DND-41 (cell line): Measurements from ENCODE around the gene OSBPL10.

Source experiments
- ATAC-seq: fragments of 200-7000 bp; cut with Tn5 transposase; 3 replicates; pipeline ENCODE4 v1.9.1; 2021; ENCODE audit warnings: low read depth; ENCODE audit not compliant: insufficient read depth
- DNase-seq: peaks from one replicate; pipeline ENCODE4 v3.0.0-alpha.2; 2020
- H2AFZ ChIP-seq: 2 replicates; pipeline ENCODE4 v1.6.0; 2012; ENCODE audit warnings: low read depth, low read length
- H3K27ac ChIP-seq: 2 replicates; pipeline ENCODE4 v1.5.1; 2012; ENCODE audit warnings: low read length, inconsistent platforms
- H3K27me3 ChIP-seq: fragments of 200-600 bp; sonication (generic); 2 replicates; pipeline ENCODE4 v1.6.0; 2012; ENCODE audit warnings: low read length, mild to moderate bottlenecking, inconsistent platforms; ENCODE audit not compliant: insufficient read depth, poor library complexity
- H3K36me3 ChIP-seq: 2 replicates; pipeline ENCODE4 v1.5.1; 2012; ENCODE audit warnings: low read length, inconsistent platforms; ENCODE audit not compliant: insufficient read depth
- H3K4me1 ChIP-seq: 2 replicates; pipeline ENCODE4 v1.5.1; 2012; ENCODE audit warnings: mild to moderate bottlenecking, low read length; ENCODE audit not compliant: insufficient read depth
- H3K4me2 ChIP-seq: 2 replicates; pipeline ENCODE4 v1.6.0; 2012; ENCODE audit warnings: mild to moderate bottlenecking, moderate library complexity, low read length, inconsistent platforms; ENCODE audit not compliant: insufficient read depth
- H3K4me3 ChIP-seq, 2 experiments: fragments of 200-600 bp in 1 of 2; shearing (Covaris generic) in 1 of 2; 2 replicates each; pipeline ENCODE4 v1.5.1; 2012 to 2016; ENCODE audit warnings: inconsistent platforms in 2 of 2, low read length in 2 of 2, mild to moderate bottlenecking in 2 of 2, low read depth in 1 of 2, moderate library complexity in 1 of 2
- H3K79me2 ChIP-seq: 2 replicates; pipeline ENCODE4 v1.6.0; 2012; ENCODE audit warnings: low read length, inconsistent platforms; ENCODE audit not compliant: insufficient read depth
- H3K9ac ChIP-seq: 2 replicates; pipeline ENCODE4 v1.6.0; 2012; ENCODE audit warnings: low read depth, mild to moderate bottlenecking, inconsistent platforms, low read length, moderate library complexity
- H3K9me3 ChIP-seq: 2 replicates; pipeline ENCODE4 v1.5.1; 2012; ENCODE audit warnings: low read length, moderate library complexity, mild to moderate bottlenecking, inconsistent platforms; ENCODE audit not compliant: insufficient read depth, severe bottlenecking
- H4K20me1 ChIP-seq: 2 replicates; pipeline ENCODE4 v1.6.0; 2012; ENCODE audit warnings: low read length; ENCODE audit not compliant: insufficient read depth
- CTCF ChIP-seq: IDR thresholded peaks from 2 replicates; pipeline ENCODE4 v1.5.1; 2012; ENCODE audit warnings: borderline replicate concordance, low read length, moderate library complexity, mild to moderate bottlenecking; ENCODE audit not compliant: poor library complexity, severe bottlenecking; ENCODE audit errors: extremely low read depth
- EZH2 ChIP-seq: IDR thresholded peaks from 3 replicates; pipeline ENCODE4 v1.6.1; 2012; ENCODE audit warnings: borderline replicate concordance, low read depth, mild to moderate bottlenecking, moderate library complexity, low read length, inconsistent platforms; ENCODE audit not compliant: severe bottlenecking

OSBPL10 gene

GRCh38 chr3:31755926-31756658, 225.0 kb downstream of the OSBPL10 start:
- Histone ChIP-seq H3K27me3 (no peaks in the 10 kb centered on the region), H3K4me1 (peaks cover 8% of the 10 kb centered on the region), H3K36me3 (no peaks in the 10 kb centered on the region), H3K9ac (no peak overlapping the region), H4K20me1 (no peaks in the 10 kb centered on the region), H3K27ac (no peak overlapping the region), H3K4me3 (no peak overlapping the region), H2AFZ (no peak overlapping the region), H3K9me3 (no peaks in the 10 kb centered on the region), H3K4me2 (no peak overlapping the region), H3K79me2 (no peaks in the 10 kb centered on the region)
- DNase-seq = no peak
- no peak for ATAC-seq
- TF ChIP-seq EZH2 = no peak
- no peak for TF ChIP-seq CTCF

GRCh38 chr3:31754575-31755278, 226.3 kb downstream of the OSBPL10 start:
- H3K9me3 ChIP-seq = no peaks in the 10 kb centered on the region
- TF ChIP-seq EZH2 (no peak), CTCF (no peak)
- DNase-seq (no peak), ATAC-seq (no peak)
- H3K36me3 ChIP-seq = no peaks in the 10 kb centered on the region
- no peak overlapping the region for H3K27ac ChIP-seq
- H2AFZ ChIP-seq = no peak overlapping the region
- H3K79me2 ChIP-seq = no peaks in the 10 kb centered on the region
- H3K4me3 ChIP-seq = no peak overlapping the region
- H4K20me1 ChIP-seq = no peaks in the 10 kb centered on the region
- H3K4me1 ChIP-seq = peaks cover 8% of the 10 kb centered on the region
- no peak overlapping the region for H3K9ac ChIP-seq
- no peak overlapping the region for H3K4me2 ChIP-seq
- no peaks in the 10 kb centered on the region for H3K27me3 ChIP-seq

- no peak overlapping the region for H3K9ac ChIP-seq
- H3K4me1 ChIP-seq = peaks cover 8% of the 10 kb centered on the region
- H3K27ac ChIP-seq = no peak overlapping the region
- no peaks in the 10 kb centered on the region for H3K36me3 ChIP-seq
- H3K9me3 ChIP-seq = no peaks in the 10 kb centered on the region
- H3K4me3 ChIP-seq = no peak overlapping the region
- no peaks in the 10 kb centered on the region for H4K20me1 ChIP-seq
- H3K79me2 ChIP-seq = no peaks in the 10 kb centered on the region
- no peak for ATAC-seq
- H3K27me3 ChIP-seq = no peaks in the 10 kb centered on the region
- no peak overlapping the region for H3K4me2 ChIP-seq
- TF ChIP-seq EZH2 (no peak), CTCF (no peak)
- H2AFZ ChIP-seq = no peak overlapping the region
- no peak for DNase-seq
Observed at GRCh38 chr3:31753050-31753425, 228.0 kb downstream of the OSBPL10 start.
